GM12872 (cell line): ENCODE results near the gene STX19.

Experiments
- TF ChIP-seq, protein P1 (sequence below): IDR thresholded peaks from 3 replicates; pipeline ENCODE4 v1.5.1; 2011; ENCODE audit warnings: low read depth, mild to moderate bottlenecking, low read length, moderate library complexity; ENCODE audit not compliant: insufficient read depth

STX19 gene

DNA sequence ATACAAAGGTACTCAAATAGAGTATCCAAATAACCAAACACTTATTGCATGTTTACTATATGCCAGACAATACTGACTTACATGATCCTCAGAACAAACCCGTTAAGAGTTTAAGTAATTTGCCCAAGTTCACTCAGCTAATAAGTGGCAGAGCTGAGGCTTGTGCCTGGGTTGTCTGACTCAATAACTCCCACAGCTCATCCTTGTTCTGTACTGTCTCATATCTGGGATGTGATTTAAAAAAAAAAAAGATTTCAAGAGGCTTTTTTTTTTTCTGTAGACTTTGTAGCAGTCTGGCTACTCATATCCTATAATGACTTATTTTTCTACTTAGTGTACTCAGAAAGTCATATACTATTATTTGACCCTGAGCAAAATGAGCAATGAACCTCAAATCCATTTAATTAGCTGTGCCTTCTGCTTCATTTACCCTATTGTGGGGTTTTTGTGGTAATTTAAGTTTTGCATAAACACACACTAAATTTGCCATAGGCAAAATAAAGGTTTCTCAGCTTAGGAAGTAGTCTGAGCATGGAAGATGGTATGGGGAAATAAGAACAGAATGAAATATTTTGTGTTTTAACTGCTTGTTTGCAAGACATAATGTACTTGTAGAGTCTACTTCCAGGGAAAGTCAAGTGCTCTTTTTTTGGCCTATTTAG lies 37.6 kb upstream of the STX19 start:
- TF ChIP-seq, protein P1, sequence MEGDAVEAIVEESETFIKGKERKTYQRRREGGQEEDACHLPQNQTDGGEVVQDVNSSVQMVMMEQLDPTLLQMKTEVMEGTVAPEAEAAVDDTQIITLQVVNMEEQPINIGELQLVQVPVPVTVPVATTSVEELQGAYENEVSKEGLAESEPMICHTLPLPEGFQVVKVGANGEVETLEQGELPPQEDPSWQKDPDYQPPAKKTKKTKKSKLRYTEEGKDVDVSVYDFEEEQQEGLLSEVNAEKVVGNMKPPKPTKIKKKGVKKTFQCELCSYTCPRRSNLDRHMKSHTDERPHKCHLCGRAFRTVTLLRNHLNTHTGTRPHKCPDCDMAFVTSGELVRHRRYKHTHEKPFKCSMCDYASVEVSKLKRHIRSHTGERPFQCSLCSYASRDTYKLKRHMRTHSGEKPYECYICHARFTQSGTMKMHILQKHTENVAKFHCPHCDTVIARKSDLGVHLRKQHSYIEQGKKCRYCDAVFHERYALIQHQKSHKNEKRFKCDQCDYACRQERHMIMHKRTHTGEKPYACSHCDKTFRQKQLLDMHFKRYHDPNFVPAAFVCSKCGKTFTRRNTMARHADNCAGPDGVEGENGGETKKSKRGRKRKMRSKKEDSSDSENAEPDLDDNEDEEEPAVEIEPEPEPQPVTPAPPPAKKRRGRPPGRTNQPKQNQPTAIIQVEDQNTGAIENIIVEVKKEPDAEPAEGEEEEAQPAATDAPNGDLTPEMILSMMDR = no peak

GRCh38 chr3:94065122-94065521 lies 36.7 kb upstream of the STX19 start:
- TF ChIP-seq, protein P1 = no peak

DNA sequence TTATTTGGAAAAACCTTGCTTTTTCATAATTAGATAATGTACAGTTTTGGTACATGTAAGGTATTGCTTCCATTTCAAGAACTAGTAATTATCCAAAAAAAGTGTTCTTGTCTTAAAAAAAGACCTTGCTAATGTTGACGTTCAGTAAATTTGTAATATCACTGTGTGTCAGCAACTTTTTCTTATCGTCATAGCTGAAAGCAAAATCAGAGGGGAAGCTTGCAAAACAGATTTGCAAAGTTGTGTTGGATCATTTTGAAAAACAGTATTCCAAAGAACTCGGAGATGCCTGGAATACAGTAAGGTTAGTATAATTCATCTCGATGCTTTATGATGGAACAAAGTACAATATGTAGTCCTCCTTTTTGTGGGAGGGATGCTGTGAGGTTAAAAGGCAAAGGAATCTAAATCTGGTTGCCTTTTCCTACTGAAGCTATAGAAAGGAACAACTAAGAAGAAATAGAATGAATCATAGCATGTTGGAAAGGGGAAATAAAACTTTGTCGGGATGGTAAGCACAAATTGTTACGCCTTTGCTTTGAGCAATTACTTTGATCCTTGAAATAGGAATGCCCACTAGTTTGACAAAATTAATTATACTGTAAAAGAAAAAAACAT lies 36.0 kb upstream of the STX19 start:
- TF ChIP-seq, protein P1 = no peak

GRCh38 chr3:94063496-94064119 lies 35.2 kb upstream of the STX19 start:
- TF ChIP-seq, protein P1 = no peak

DNA sequence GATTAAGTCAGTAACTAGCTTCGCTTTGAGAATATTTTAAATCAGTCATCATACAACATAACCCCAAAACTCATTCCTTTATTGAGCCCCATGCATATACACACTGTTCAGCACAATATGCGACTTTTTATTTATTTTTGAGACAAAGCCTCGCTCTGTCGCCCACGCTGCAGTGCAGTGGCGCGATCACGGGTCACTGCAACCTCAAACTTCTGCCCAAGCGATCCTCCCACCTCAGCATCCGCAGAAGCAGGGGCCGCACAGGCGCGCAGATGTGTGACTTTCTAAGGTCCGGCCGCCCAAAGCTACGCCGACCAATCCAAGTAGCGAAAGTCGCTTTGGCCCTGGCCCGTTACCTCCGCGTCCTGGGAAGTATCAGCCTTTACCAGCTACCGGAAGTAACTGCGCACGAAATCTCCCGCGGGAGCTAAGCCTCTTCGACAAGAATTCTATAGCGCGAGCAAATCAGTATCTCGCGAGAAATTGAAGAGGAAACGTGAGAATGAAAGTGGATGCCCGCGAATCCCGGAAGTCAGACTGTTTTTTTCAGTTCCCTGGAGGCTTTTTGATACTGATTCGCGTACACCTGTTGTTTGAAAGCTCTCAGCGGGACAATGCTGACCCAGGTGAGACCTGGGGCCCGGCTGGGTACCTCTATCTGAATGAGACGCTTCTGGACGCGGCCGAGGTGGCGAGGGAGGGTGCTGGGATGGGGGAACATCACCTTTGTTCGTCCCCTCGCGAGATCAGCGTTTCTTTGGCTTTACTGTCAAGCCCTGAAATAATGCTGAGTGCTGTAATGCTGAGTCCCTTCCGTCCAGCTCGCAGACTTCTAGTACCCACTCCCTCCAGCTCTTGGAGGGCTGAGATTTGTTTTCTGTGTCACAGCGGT lies 34.4 kb upstream of the STX19 start, which contains the start of the genes DHFR2 and NSUN3:
Gene DHFR2, minus strand, starts transcription at position 404 of the 892 bp plus-strand sequence. CDS start 1,405 bp downstream, outside the sequence.
Gene NSUN3, plus strand, starts transcription at position 549 of the 892 bp plus-strand sequence. Its CDS starts 66 bp downstream, at position 615.
- TF ChIP-seq, protein P1 = no peak

DNA sequence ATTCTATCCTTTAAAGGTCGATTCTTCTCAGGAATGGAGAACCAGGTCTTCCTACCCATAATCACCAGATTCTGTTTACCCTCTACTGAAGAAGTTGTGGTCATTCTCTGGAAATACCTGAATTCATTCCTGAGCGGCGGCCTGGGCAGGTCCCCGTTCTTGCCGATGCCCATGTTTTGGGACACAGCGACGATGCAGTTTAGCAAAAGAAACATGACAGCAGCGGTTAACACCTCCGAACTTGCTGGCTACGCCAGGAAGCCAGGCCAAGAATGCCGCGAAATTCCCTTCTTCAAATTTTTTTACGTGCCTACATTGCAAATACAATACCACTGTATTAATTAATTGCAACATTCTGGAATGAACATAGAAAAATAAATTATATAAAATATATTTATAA lies 32.9 kb upstream of the STX19 start:
- TF ChIP-seq, protein P1 = no peak
